GM12891 (cell line): Measurements from ENCODE around the gene IFT27.
A peak's percentile ranks its signal among the peaks of the same experiment; 100 is the strongest.

Experiments used
- DNase-seq: peaks from one replicate; pipeline ENCODE4 v3.0.0; 2011; ENCODE audit warnings: low spot score; ENCODE audit not compliant: insufficient read length
- FAIRE-seq: peaks from 2 replicates; lab custom pipeline; 2011; peaks lifted over from hg19 to GRCh38; lab: Jason Lieb, UNC
- PAX5 ChIP-seq: IDR thresholded peaks from 2 replicates; pipeline ENCODE4 v1.6.1; 2011; ENCODE audit warnings: low read length, moderate library complexity, mild to moderate bottlenecking; ENCODE audit not compliant: insufficient read depth, severe bottlenecking
- POLR2A ChIP-seq: IDR thresholded peaks from 2 replicates; pipeline ENCODE4 v1.6.1; 2011; ENCODE audit warnings: low read depth, low read length, control low read depth
- POLR2AphosphoS5 ChIP-seq: IDR thresholded peaks from 2 replicates; pipeline ENCODE4 v1.6.1; 2011; ENCODE audit warnings: low read depth, low read length, control low read depth
- POU2F2 ChIP-seq: IDR thresholded peaks from 2 replicates; pipeline ENCODE4 v1.6.1; 2011; ENCODE audit warnings: low read depth, mild to moderate bottlenecking, control low read depth, low read length, moderate library complexity
- SPI1 ChIP-seq: IDR thresholded peaks from 2 replicates; pipeline ENCODE4 v1.6.1; 2011; ENCODE audit warnings: low read depth, low read length, control low read depth
- TAF1 ChIP-seq: IDR thresholded peaks from 2 replicates; pipeline ENCODE4 v1.6.1; 2011; ENCODE audit warnings: low read depth, low read length, control low read depth

The IFT27 gene

GRCh38 chr22:36753120-36753802 is 22.7 kb downstream of the IFT27 start:
- DNase-seq, result no peak
- no peak for FAIRE-seq
- TF ChIP-seq POU2F2 (no peak), POLR2AphosphoS5 (no peak), PAX5 (no peak), TAF1 (no peak)

- no peak for DNase-seq
These were observed 29.4 kb downstream of the IFT27 start for GRCh38 chr22:36746375-36746970.

GRCh38 chr22:36745301-36745995 is 30.5 kb downstream of the IFT27 start:
- FAIRE-seq, result no peak
- TF ChIP-seq POLR2AphosphoS5 (no peak), POLR2A (no peak), POU2F2 (no peak), TAF1 (no peak), SPI1 (no peak), PAX5 (no peak)

More at GRCh38 chr22:36746375-36746970, 29.4 kb downstream of the IFT27 start:
- TF ChIP-seq SPI1 (no peak), POLR2A (no peak), POU2F2 (no peak), POLR2AphosphoS5 (no peak), PAX5 (no peak), TAF1 (no peak)
- FAIRE-seq, result no peak

GRCh38 chr22:36744791-36745190 is 31.1 kb downstream of the IFT27 start:
- no peak for DNase-seq
- TF ChIP-seq SPI1 (no peak), POLR2AphosphoS5 (no peak), POLR2A (no peak), POU2F2 (no peak), TAF1 (no peak), PAX5 (no peak)
- FAIRE-seq, result no peak

More at GRCh38 chr22:36745301-36745995, 30.5 kb downstream of the IFT27 start:
- no peak for DNase-seq

GRCh38 chr22:36744413-36744765 is 31.5 kb downstream of the IFT27 start:
- TF ChIP-seq TAF1 (no peak), POLR2AphosphoS5 (no peak), POLR2A (no peak), SPI1 (no peak), POU2F2 (no peak), PAX5 (no peak)
- DNase-seq (no peak), FAIRE-seq (no peak)

GRCh38 chr22:36743591-36744412 is 32.1 kb downstream of the IFT27 start:
- no peak for FAIRE-seq
- DNase-seq, result no peak
- TF ChIP-seq POU2F2, result no peak
- TF ChIP-seq POLR2AphosphoS5, result no peak
- no peak for TF ChIP-seq SPI1
- TF ChIP-seq PAX5, result no peak
- TF ChIP-seq POLR2A, result no peak
- TF ChIP-seq TAF1, result no peak

- DNase-seq (no peak), FAIRE-seq (no peak)
- TF ChIP-seq POLR2AphosphoS5 (no peak), TAF1 (no peak), SPI1 (no peak), POU2F2 (no peak)
These were observed 32.9 kb downstream of the IFT27 start for GRCh38 chr22:36743011-36743410.

GRCh38 chr22:36741968-36742367 is 34.0 kb downstream of the IFT27 start:
- DNase-seq (no peak), FAIRE-seq (no peak)
- TF ChIP-seq PAX5 (no peak), TAF1 (no peak), POLR2A (no peak), POLR2AphosphoS5 (no peak), POU2F2 (no peak), SPI1 (no peak)

- TF ChIP-seq SPI1 (peak; percentile 27; the same call in 1 of the 2 replicates), POLR2AphosphoS5 (no peak), TAF1 (no peak)
- FAIRE-seq (peak; percentile 62), DNase-seq (no peak)
These were observed 34.6 kb downstream of the IFT27 start for GRCh38 chr22:36741204-36741793.

GRCh38 chr22:36740716-36741115 is 35.2 kb downstream of the IFT27 start:
- FAIRE-seq (no peak), DNase-seq (no peak)
- TF ChIP-seq SPI1, result no peak
- TF ChIP-seq TAF1, result no peak
- TF ChIP-seq POU2F2, result no peak
- TF ChIP-seq PAX5, result no peak
- TF ChIP-seq POLR2AphosphoS5, result no peak
- no peak for TF ChIP-seq POLR2A
